DND-41 (cell line): ENCODE data around the gene GPC6.

Experiments
- ATAC-seq: fragments of 200-7000 bp; cut with Tn5 transposase; 3 replicates; pipeline ENCODE4 v1.9.1; 2021; ENCODE audit warnings: low read depth; ENCODE audit not compliant: insufficient read depth
- DNase-seq: peaks from one replicate; pipeline ENCODE4 v3.0.0-alpha.2; 2020
- H2AFZ ChIP-seq: 2 replicates; pipeline ENCODE4 v1.6.0; 2012; ENCODE audit warnings: low read depth, low read length
- H3K27ac ChIP-seq: 2 replicates; pipeline ENCODE4 v1.5.1; 2012; ENCODE audit warnings: low read length, inconsistent platforms
- H3K27me3 ChIP-seq: fragments of 200-600 bp; sonication (generic); 2 replicates; pipeline ENCODE4 v1.6.0; 2012; ENCODE audit warnings: low read length, mild to moderate bottlenecking, inconsistent platforms; ENCODE audit not compliant: insufficient read depth, poor library complexity
- H3K36me3 ChIP-seq: 2 replicates; pipeline ENCODE4 v1.5.1; 2012; ENCODE audit warnings: low read length, inconsistent platforms; ENCODE audit not compliant: insufficient read depth
- H3K4me1 ChIP-seq: 2 replicates; pipeline ENCODE4 v1.5.1; 2012; ENCODE audit warnings: mild to moderate bottlenecking, low read length; ENCODE audit not compliant: insufficient read depth
- H3K4me2 ChIP-seq: 2 replicates; pipeline ENCODE4 v1.6.0; 2012; ENCODE audit warnings: mild to moderate bottlenecking, moderate library complexity, low read length, inconsistent platforms; ENCODE audit not compliant: insufficient read depth
- H3K4me3 ChIP-seq, 2 experiments: fragments of 200-600 bp in 1 of 2; shearing (Covaris generic) in 1 of 2; 2 replicates each; pipeline ENCODE4 v1.5.1; 2012 to 2016; ENCODE audit warnings: inconsistent platforms in 2 of 2, low read length in 2 of 2, mild to moderate bottlenecking in 2 of 2, low read depth in 1 of 2, moderate library complexity in 1 of 2
- H3K79me2 ChIP-seq: 2 replicates; pipeline ENCODE4 v1.6.0; 2012; ENCODE audit warnings: low read length, inconsistent platforms; ENCODE audit not compliant: insufficient read depth
- H3K9ac ChIP-seq: 2 replicates; pipeline ENCODE4 v1.6.0; 2012; ENCODE audit warnings: low read depth, mild to moderate bottlenecking, inconsistent platforms, low read length, moderate library complexity
- H3K9me3 ChIP-seq: 2 replicates; pipeline ENCODE4 v1.5.1; 2012; ENCODE audit warnings: low read length, moderate library complexity, mild to moderate bottlenecking, inconsistent platforms; ENCODE audit not compliant: insufficient read depth, severe bottlenecking
- H4K20me1 ChIP-seq: 2 replicates; pipeline ENCODE4 v1.6.0; 2012; ENCODE audit warnings: low read length; ENCODE audit not compliant: insufficient read depth
- EZH2 ChIP-seq: IDR thresholded peaks from 3 replicates; pipeline ENCODE4 v1.6.1; 2012; ENCODE audit warnings: borderline replicate concordance, low read depth, mild to moderate bottlenecking, moderate library complexity, low read length, inconsistent platforms; ENCODE audit not compliant: severe bottlenecking
- TF ChIP-seq, protein P1 (sequence below): IDR thresholded peaks from 2 replicates; pipeline ENCODE4 v1.5.1; 2012; ENCODE audit warnings: borderline replicate concordance, low read length, moderate library complexity, mild to moderate bottlenecking; ENCODE audit not compliant: poor library complexity, severe bottlenecking; ENCODE audit errors: extremely low read depth

The GPC6 gene

DNA sequence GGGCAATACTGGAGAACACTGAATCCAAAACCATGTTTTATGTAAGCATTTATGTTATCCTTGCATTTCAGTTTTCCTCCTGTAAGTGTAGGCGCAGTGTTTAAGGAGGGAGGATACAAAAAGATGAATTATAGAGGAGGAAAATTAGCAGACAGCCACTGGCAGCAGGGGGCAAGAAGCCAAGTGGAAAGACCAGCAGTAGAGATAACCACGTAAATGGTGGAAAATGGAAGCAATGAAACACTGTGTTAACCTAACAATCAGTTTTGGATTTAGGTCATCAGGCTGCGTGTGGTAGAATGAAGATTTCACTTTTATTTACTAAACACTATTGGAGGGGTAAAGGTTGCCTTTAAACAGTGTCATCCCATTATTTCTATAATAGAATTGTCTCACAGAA, 447.3 kb downstream of the GPC6 start:
- Histone ChIP-seq H3K27me3 (no peaks in the 10 kb centered on the region), H3K4me3 (no peak overlapping the region), H3K27ac (no peak overlapping the region), H3K79me2 (no peaks in the 10 kb centered on the region), H3K9ac (no peak overlapping the region), H3K9me3 (no peaks in the 10 kb centered on the region), H3K36me3 (no peaks in the 10 kb centered on the region), H3K4me2 (no peak overlapping the region), H4K20me1 (no peaks in the 10 kb centered on the region), H2AFZ (no peak overlapping the region), H3K4me1 (no peaks in the 10 kb centered on the region)
- no peak for ATAC-seq
- DNase-seq, result no peak
- no peak for TF ChIP-seq EZH2
- TF ChIP-seq, protein P1, sequence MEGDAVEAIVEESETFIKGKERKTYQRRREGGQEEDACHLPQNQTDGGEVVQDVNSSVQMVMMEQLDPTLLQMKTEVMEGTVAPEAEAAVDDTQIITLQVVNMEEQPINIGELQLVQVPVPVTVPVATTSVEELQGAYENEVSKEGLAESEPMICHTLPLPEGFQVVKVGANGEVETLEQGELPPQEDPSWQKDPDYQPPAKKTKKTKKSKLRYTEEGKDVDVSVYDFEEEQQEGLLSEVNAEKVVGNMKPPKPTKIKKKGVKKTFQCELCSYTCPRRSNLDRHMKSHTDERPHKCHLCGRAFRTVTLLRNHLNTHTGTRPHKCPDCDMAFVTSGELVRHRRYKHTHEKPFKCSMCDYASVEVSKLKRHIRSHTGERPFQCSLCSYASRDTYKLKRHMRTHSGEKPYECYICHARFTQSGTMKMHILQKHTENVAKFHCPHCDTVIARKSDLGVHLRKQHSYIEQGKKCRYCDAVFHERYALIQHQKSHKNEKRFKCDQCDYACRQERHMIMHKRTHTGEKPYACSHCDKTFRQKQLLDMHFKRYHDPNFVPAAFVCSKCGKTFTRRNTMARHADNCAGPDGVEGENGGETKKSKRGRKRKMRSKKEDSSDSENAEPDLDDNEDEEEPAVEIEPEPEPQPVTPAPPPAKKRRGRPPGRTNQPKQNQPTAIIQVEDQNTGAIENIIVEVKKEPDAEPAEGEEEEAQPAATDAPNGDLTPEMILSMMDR, result no peak

DNA sequence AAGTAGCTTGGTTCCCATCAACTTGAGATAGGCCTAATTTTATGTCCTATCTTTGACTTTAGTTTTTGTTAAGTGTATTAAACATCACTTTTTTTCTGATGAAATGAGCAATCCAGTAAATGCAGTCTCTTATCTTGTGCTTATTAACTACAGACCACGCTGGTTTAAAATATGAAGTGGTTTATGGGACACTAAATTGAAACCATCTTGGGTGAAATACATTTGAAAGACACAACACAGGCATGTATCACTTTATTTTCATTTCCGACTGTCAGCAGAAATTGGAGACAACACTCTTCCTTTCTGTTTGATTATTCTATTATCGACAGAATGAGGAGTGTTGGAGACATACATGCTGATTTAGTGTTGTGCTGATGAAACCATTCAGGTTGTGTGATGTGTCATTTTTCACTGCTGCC, 447.7 kb downstream of the GPC6 start:
- H3K27me3 ChIP-seq, result no peaks in the 10 kb centered on the region
- no peak for DNase-seq
- H3K9ac ChIP-seq, result no peak overlapping the region
- no peaks in the 10 kb centered on the region for H4K20me1 ChIP-seq
- no peaks in the 10 kb centered on the region for H3K4me1 ChIP-seq
- H3K36me3 ChIP-seq, result no peaks in the 10 kb centered on the region
- no peak for ATAC-seq
- H3K27ac ChIP-seq, result no peak overlapping the region
- H3K4me3 ChIP-seq, result no peak overlapping the region
- no peaks in the 10 kb centered on the region for H3K9me3 ChIP-seq
- no peak overlapping the region for H3K4me2 ChIP-seq
- H2AFZ ChIP-seq, result no peak overlapping the region
- TF ChIP-seq, protein P1, result no peak
- no peaks in the 10 kb centered on the region for H3K79me2 ChIP-seq

DNA sequence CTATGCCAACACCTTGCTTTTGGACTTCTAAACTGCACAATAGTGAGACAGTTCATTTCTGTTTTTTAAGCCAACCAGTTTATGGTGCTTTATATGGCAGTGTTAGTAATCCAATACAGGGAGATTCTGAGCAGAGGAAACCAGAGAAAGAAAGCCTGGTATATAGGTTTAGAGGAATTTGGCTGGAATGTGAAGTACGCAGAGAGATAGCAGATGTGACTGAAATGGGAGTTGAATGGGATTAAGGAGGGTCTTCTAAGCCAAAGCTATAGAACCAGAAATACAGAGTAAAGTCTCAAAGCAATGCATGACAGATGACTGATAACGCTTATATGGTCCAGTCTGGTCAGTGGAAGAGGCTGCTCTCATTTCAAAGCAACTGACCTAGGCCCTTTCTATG, 453.7 kb downstream of the GPC6 start:
- Histone ChIP-seq H3K79me2 (no peaks in the 10 kb centered on the region), H3K4me2 (no peak overlapping the region), H3K9ac (no peak overlapping the region), H3K9me3 (no peaks in the 10 kb centered on the region), H3K4me3 (no peak overlapping the region), H3K36me3 (no peaks in the 10 kb centered on the region), H3K4me1 (no peaks in the 10 kb centered on the region), H3K27ac (no peak overlapping the region), H2AFZ (no peak overlapping the region), H4K20me1 (no peaks in the 10 kb centered on the region), H3K27me3 (no peaks in the 10 kb centered on the region)
- no peak for ATAC-seq
- no peak for TF ChIP-seq EZH2
- TF ChIP-seq, protein P1, result no peak
- no peak for DNase-seq

DNA sequence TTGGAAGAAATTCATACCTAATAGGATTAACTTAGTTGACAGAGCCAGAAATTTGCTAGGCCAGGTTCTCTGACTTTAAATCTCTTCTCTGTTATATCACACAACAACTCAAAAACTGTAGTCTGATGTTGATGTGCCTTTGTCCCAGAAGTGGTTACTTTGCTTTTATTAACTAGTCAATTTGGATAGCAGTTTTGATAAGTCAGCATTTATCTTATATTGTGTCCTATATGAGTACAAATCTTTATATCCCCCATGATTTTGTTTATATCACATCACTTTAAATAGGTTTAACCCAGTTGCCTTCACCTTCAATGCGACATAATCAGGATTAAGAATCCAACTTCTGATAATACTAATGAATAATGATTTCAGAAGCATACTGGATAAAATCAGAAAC, 459.3 kb downstream of the GPC6 start:
- H3K27me3 ChIP-seq, result no peaks in the 10 kb centered on the region
- DNase-seq (no peak), ATAC-seq (no peak)
- H3K4me3 ChIP-seq, result no peak overlapping the region
- no peak overlapping the region for H3K4me2 ChIP-seq
- H3K9ac ChIP-seq, result no peak overlapping the region
- no peak overlapping the region for H3K27ac ChIP-seq
- no peaks in the 10 kb centered on the region for H3K79me2 ChIP-seq
- H4K20me1 ChIP-seq, result no peaks in the 10 kb centered on the region
- H3K36me3 ChIP-seq, result no peaks in the 10 kb centered on the region
- no peaks in the 10 kb centered on the region for H3K9me3 ChIP-seq
- H2AFZ ChIP-seq, result no peak overlapping the region
- no peak for TF ChIP-seq EZH2
- TF ChIP-seq, protein P1, result no peak
- H3K4me1 ChIP-seq, result no peaks in the 10 kb centered on the region
